Measurements from ENCODE around the gene ASPG. TPM values are rescaled to one million over a fixed set of nuclear protein-coding genes. Genes with fewer than 3 reads are reported as not detected.

The ASPG gene
- total RNA-seq, 8 experiments from 2014 or later, result 0.05 to 1.1 (median 0.25) TPM; not detected in 1

DNA sequence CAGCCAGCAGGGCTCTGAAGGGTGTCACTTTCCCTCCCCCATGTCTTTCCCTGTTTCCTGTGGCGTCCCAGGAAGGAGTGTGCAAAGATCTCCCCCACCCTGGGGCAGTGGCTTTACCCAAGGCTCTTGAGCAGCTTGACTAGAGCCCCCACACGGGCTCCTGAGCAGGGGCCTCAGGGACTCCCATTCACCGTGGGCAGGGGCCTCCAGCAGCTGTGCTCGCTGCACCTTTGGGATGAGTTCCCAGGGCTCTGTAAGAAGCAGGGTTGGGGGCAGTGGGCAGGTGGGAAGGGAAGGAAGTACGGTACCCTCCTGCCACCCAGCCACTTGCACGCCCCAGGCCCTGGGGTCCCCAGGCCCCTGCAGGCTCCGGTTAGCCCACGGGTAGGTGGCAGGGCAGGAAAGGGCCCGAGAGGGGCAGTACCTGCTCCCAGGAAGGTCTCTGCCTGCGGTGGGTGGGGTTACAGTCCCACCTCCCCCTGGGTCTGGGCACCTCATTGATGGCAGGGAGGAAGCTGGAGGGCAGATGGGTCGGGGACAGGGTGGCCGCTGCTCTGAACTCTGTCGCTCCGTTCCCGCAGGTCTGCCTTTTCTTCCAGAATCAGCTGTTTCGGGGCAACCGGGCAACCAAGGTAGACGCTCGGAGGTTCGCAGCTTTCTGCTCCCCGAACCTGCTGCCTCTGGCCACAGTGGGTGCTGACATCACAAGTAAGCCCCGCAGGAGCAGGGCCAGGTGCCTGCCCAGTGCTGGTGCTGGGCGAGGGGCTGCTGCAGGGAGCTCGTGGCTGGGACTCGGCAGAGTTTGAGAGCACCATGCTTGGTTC lies 13.0 kb downstream of the ASPG start:
- in situ Hi-C loops (cut with MboI; ENCODE audit: low pct_unique_long_range_greater_than_20kb in 2 of 9, low sequenced_read_pairs in 9 of 9, unreplicated experiment in 9 of 9), result loop anchor here in 2 of 9 experiments (25.0 kb wide), 1 partner anchor 539 kb away; no protein-coding TSS in a partner anchor
- 0 to 97% (median 88%) methylated on average over 1 to 6 of the region's 25 CpGs; no CpG with 5 or more reads in 5 of the 10 experiments for WGBS, 10 experiments
- no peak overlapping the region for H3K27ac ChIP-seq
- H3K4me3 ChIP-seq, result no peak overlapping the region
- no peak for ATAC-seq (replicated peaks in 6 of 8)
- peaks cover 8 to 15% of the 10 kb centered on the region in 2 donors for H3K4me1 ChIP-seq (replicated peaks in 1 of 2)

DNA sequence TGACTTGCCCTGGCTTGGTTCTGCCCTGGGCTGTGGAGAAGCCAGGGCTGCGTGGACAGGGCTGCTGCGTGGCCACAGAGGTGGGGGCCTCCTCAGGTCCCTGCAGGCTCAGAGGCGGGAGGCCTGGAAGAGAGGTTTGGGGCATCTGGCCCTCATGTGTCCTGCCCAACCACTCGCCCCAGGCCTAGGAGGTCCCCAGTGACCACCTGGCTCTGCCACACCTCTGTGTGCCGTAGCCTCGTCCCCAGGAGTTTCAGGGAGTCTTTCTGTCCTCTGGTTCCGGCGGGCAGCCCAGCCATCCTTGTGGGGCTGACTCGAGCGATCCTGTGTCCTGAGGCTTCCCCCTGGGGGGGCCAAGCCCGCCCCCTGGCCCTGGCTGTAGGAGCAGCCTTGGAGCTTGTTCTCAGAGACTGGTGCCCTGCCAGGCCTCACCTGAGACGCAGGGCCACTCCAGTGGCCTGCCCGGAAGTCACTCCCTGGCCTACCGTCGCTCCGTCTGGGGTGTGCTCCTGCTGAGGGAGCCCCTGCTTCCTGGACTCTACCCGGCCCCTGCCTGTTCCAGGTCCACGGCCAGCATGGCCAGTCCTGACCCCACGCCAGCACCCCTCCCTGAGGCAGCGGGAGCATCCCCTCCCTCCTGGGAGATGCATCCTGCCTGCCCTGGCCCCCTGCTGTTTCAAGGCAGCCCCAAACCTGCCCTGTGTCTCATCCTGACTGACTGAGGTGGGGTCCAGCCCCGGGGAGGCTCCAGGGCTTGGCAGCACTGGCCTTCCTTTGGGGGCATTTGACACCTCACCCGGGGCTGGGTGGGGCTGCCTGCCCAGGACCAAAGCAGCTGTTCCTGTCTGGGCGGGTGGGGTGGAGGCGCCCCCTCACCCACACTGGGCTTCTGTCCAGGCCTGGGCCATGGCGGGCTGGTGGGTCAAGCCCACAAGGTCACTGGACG lies 13.9 kb downstream of the ASPG start:
- 80% methylated on average over 1 of the region's 26 CpGs; no CpG with 5 or more reads in 9 of the 10 experiments for WGBS, 10 experiments
- in situ Hi-C loops (cut with MboI; ENCODE audit: low pct_unique_long_range_greater_than_20kb in 2 of 9, low sequenced_read_pairs in 9 of 9, unreplicated experiment in 9 of 9), result loop anchor here in 2 of 9 experiments (25.0 kb wide), 1 partner anchor 538 kb away; no protein-coding TSS in a partner anchor
- no peak overlapping the region for H3K27ac ChIP-seq
- no peak for ATAC-seq (replicated peaks in 6 of 8)
- peaks cover 7 to 17% of the 10 kb centered on the region in 2 donors for H3K4me1 ChIP-seq (replicated peaks in 1 of 2)
- no peak overlapping the region for H3K4me3 ChIP-seq

DNA sequence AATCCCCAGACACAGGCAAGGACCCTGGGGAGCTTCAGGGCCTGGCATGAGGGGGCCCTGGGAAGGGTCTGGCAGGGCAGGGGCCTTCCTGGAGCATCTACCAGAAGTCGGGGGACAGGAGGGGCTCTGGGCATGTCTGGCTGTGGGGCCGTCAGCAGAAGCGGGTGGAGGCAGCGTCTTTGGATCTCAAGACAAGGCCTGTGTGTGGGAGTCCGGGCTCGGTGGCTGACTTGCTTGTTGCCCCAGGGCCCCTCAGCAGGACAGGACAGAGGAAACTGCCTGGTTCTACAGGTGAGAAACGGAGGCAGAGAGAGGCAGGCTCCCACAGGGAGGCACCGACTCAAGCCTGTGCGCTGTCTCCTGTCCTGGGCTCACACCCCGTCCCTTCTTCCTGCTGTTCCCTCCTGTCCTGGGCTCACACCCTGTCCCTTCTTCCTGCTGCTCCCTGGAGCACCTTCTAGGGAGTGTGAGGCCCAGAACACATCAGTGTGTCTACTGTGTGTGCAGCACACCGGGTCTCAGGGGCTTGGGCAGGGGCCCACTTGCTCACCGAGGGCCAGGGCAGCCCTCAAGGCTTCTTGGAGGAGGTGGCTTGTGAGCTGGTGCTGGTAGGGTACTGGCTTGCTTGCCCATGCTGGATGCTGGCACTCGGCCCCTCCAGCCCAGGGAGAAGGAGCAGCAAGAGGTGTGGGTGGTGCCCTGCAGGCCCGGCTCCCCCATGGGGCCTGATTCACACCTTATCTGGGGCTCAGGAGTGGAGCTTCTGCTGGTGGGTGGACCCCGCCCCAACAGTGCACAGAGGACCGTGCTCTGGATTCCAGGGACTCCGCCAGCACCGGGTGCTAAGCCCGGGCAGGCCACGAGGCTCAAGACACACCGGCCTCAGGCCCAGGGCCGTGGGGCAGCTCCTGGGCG lies 14.9 kb downstream of the ASPG start:
- WGBS, 10 experiments, result 50 to 89% (median 76%) methylated on average over 2 to 3 of the region's 23 CpGs; no CpG with 5 or more reads in 6 of the 10 experiments
- in situ Hi-C loops (cut with MboI; ENCODE audit: low pct_unique_long_range_greater_than_20kb in 2 of 9, low sequenced_read_pairs in 9 of 9, unreplicated experiment in 9 of 9), result no loop called here
- ATAC-seq (replicated peaks in 6 of 8), result no peak

DNA sequence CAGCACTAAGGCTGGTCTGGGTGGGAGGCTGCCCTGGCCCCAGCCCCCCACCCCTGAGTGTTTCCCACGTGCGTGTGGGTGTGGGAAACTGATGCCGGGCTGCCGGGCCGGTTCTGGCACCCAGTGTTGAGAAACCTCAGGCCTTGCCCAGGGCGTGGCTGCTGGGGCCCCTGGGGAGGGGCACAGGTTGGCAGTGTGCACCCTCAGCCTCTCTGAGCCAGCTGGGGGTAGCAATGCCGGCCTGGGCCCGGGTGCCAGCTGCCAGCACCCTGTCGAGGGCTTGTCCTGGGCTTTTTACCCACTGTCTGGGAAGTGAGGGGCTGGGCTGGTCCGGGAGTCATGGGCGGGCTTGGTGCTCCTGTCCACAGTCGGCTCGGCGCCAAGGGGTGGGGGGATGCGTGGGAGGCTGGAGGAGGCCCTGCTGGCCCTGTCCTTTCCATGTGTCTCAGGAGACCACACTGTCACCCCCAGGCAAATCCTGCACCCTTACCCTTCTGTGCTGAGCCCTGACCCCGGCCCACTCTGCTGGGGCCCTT lies 15.7 kb downstream of the ASPG start:
- 91 to 100% methylated on average over 1 to 4 of the region's 16 CpGs; no CpG with 5 or more reads in 8 of the 10 experiments for WGBS, 10 experiments
- Histone ChIP-seq H3K27ac (no peak overlapping the region), H3K4me1 (replicated peaks in 1 of 2) (peaks cover 6 to 13% of the 10 kb centered on the region in 2 donors), H3K4me3 (no peak overlapping the region)
- in situ Hi-C loops (cut with MboI; ENCODE audit: low pct_unique_long_range_greater_than_20kb in 2 of 9, low sequenced_read_pairs in 9 of 9, unreplicated experiment in 9 of 9), result no loop called here
- no peak for ATAC-seq (replicated peaks in 6 of 8)

More for the DNA sequence above, 14.9 kb downstream of the ASPG start:
- H3K4me3 ChIP-seq, result no peak overlapping the region
- no peak overlapping the region for H3K27ac ChIP-seq
- peaks cover 6 to 13% of the 10 kb centered on the region in 2 donors for H3K4me1 ChIP-seq (replicated peaks in 1 of 2)

DNA sequence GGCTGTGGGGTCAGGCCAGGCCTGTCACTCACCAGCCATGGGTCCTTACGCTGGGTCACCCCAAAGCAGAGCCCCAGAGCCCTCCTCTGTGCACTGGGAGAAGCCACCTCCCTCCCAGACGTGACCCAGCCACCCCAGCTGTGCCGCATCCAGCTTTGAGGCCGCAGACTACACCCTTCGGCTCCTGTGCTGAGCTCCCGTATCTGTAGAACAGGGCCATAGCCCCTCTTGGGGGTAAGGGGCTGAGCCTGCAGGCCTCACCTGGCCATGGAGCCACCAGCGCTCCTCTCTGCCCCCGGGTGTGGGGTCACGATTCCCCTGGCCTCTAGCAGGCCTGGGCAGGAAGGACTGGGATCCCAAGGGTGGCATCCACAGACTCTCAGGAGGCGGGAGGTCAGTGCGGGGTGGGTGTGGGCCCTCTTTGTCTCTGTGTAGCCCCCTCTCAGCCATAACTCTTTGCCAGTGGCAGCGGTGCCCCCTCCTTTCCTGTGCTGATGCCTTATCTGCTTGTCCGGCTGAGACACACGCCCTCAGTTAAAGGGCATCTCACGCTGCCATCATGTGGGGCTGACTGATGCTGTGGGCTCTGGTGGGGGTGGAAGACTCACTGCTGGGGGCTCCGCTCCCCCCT lies 16.3 kb downstream of the ASPG start:
- ATAC-seq (replicated peaks in 6 of 8), result no peak
- 20 to 82% (median 50%) methylated on average over 1 to 5 of the region's 16 CpGs; no CpG with 5 or more reads in 6 of the 10 experiments for WGBS, 10 experiments
- H3K4me1 ChIP-seq (replicated peaks in 1 of 2), result peaks cover 6 to 13% of the 10 kb centered on the region in 2 donors
- no peak overlapping the region for H3K4me3 ChIP-seq
- H3K27ac ChIP-seq, result no peak overlapping the region
- in situ Hi-C loops (cut with MboI; ENCODE audit: low pct_unique_long_range_greater_than_20kb in 2 of 9, low sequenced_read_pairs in 9 of 9, unreplicated experiment in 9 of 9), result no loop called here

DNA sequence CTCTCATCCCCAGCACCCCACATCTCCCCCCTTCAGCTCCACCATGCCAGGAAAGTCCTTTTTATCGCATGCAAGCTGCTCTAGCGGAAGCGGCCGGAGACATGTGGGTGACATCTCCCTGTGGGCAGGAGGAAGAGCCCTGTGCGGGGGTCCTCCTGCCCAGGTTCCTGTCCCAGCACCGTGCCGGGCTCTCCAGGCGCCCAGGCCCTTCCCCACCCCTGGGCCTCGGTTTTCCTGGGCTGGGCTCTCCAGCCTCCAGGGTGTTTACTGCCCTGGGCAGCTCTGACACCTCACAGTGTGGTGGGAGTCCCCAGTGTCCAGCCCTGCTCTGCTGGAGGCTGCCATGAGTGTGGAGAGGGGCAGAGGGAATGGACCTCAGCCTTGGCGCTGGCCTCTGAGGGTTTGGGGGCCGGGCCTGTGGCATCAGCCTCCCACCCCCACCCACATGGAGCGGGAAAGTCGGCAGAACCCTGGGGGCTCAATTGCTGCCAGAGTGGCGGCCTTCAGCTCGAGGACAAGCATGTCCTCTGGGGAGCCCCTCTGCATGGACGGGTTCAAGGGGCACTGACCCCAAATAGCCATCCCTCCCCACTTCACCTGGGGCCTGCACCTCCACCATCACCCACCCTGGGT lies 16.9 kb downstream of the ASPG start:
- ATAC-seq (replicated peaks in 6 of 8), result no peak
- no peak overlapping the region for H3K4me3 ChIP-seq
- peaks cover 6 to 13% of the 10 kb centered on the region in 2 donors for H3K4me1 ChIP-seq (replicated peaks in 1 of 2)
- in situ Hi-C loops (cut with MboI; ENCODE audit: low pct_unique_long_range_greater_than_20kb in 2 of 9, low sequenced_read_pairs in 9 of 9, unreplicated experiment in 9 of 9), result no loop called here
- H3K27ac ChIP-seq, result no peak overlapping the region
- WGBS, 10 experiments, result 80 to 100% methylated on average over 1 to 3 of the region's 16 CpGs; no CpG with 5 or more reads in 8 of the 10 experiments

DNA sequence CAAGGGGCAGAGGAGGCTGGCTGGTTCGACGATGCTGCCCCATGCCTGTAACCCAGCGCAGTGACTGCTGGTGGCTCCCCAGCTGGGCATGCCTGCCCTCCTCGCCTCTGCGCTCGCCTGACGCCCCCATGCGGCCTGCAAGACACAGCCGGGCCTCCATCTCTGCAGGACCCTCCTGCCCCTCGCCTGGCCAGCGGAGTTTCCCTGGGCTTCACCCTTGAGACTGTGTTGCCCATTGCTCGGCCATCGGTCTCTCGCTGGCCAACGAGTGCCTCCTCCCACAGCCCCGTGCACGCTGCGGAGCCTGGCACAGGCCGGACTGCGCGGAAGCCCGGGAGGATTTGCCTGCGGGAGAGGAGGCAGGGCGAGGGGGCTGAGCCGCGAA lies 17.6 kb downstream of the ASPG start:
- ATAC-seq (replicated peaks in 6 of 8), result no peak
- 73 to 89% methylated on average over 3 to 5 of the region's 26 CpGs; no CpG with 5 or more reads in 8 of the 10 experiments for WGBS, 10 experiments
- Histone ChIP-seq H3K4me1 (replicated peaks in 1 of 2) (peaks cover 11 to 18% of the 10 kb centered on the region in 2 donors), H3K4me3 (no peak overlapping the region), H3K27ac (no peak overlapping the region)
- in situ Hi-C loops (cut with MboI; ENCODE audit: low pct_unique_long_range_greater_than_20kb in 2 of 9, low sequenced_read_pairs in 9 of 9, unreplicated experiment in 9 of 9), result no loop called here

DNA sequence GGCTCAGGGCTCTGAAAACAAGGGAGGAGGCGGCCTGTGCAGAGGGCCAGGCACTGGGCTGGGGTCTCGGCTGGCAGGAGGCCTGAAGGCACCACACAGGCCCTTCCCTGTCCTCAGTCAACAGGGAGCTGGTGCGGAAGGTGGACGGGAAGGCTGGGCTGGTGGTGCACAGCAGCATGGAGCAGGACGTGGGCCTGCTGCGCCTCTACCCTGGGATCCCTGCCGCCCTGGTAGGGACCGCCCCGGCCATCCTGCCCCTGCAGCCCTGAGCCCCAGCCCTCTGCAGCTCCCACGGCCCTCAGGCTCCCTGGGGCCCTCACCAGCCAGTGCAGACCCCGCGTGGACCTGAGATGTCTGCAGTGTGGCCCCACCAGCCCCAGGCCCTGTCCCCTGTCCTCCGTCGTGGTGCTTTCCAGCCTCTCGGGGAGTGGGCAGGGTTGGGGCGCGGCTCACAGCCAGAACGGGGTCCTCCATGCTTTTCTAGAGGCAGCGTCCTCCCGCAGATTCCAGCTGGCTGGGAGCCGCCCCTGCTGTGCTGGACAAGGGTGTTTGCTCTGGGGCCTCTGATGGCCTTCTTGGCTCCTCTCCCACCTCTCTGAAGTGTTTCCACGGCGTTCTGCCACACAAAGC lies 18.1 kb downstream of the ASPG start:
- ATAC-seq (replicated peaks in 6 of 8), result peak in 1 of 8 experiments; percentile 44
- 60 to 63% methylated on average over 2 to 7 of the region's 23 CpGs; no CpG with 5 or more reads in 8 of the 10 experiments for WGBS, 10 experiments
- no peak overlapping the region for H3K4me3 ChIP-seq
- no peak overlapping the region for H3K27ac ChIP-seq
- H3K4me1 ChIP-seq (replicated peaks in 1 of 2), result peaks cover 16 to 23% of the 10 kb centered on the region in 2 donors
- in situ Hi-C loops (cut with MboI; ENCODE audit: low pct_unique_long_range_greater_than_20kb in 2 of 9, low sequenced_read_pairs in 9 of 9, unreplicated experiment in 9 of 9), result no loop called here

DNA sequence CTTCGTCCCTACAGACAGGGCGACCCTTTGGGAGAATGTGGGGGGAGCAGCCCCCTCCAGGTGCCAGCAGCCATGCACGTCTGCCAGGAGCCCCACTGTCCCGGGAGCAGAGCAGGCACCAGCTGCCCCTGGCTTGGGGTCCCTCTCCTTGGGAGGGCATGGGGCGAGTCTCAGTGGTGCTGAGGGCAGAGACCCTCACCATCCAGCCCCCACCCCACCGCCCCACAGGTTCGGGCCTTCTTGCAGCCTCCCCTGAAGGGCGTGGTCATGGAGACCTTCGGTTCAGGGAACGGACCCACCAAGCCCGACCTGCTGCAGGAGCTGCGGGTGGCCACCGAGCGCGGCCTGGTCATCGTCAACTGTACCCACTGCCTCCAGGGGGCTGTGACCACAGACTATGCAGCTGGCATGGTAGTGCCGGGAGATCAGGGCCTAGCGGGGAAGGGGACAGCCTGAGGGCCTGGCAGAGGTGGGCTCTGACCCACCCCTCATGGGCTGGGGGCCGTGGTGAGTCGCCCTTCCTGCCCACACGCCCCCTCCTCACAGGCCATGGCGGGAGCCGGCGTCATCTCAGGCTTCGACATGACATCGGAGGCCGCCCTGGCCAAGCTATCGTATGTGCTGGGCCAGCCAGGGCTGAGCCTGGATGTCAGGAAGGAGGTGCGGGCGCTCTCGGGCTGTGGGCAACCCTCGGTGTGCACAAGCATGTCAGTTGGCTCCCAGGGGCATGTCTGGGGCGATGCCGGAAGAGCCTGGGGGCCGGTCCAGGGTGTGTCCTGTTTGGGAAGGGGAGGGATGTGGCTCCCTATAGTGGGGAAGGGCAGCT lies 18.8 kb downstream of the ASPG start:
- 95% methylated on average over 18 of the region's 35 CpGs; no CpG with 5 or more reads in 9 of the 10 experiments for WGBS, 10 experiments
- H3K4me1 ChIP-seq (replicated peaks in 1 of 2), result peaks cover 24 to 30% of the 10 kb centered on the region in 2 donors
- no peak overlapping the region for H3K27ac ChIP-seq
- no peak for ATAC-seq (replicated peaks in 6 of 8)
- in situ Hi-C loops (cut with MboI; ENCODE audit: low pct_unique_long_range_greater_than_20kb in 2 of 9, low sequenced_read_pairs in 9 of 9, unreplicated experiment in 9 of 9), result no loop called here
- H3K4me3 ChIP-seq, result no peak overlapping the region

DNA sequence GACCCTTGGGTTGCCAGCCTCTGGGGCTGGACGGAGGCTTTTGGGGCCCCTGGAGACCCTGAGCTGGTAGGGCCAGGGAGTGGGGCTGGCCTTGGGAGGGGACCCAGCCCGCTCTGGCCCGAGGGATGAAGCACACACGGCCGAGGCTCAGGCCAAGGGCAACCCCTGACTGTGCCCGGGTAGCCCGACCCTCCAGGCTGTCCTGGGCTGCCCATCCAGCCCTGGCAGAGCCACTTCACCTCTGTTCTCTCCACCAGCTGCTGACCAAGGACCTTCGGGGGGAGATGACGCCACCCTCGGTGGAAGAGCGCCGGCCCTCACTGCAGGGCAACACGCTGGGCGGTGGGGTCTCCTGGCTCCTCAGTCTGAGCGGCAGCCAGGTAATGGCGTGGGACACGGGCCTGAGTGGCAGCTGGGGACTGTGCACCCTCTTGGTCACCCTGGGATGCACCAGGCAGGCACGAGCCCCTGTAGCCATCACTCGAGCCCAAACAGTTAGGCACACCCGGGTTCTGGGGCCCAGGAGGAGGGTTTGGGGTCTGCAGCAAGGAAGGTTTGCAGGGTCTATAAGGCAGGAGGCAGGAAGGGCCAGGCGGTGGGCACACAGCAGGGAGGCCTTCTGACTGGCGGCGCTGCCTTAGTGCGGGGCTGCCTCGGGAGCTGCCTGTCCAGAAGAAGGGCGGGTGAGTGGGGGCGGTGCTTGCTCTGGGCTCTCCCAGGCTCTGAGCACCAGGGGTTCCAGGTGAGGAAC lies 19.7 kb downstream of the ASPG start:
- Histone ChIP-seq H3K27ac (no peak overlapping the region), H3K4me1 (replicated peaks in 1 of 2) (peaks cover 25 to 28% of the 10 kb centered on the region in 2 donors), H3K4me3 (no peak overlapping the region)
- in situ Hi-C loops (cut with MboI; ENCODE audit: low pct_unique_long_range_greater_than_20kb in 2 of 9, low sequenced_read_pairs in 9 of 9, unreplicated experiment in 9 of 9), result no loop called here
- 45 to 91% (median 70%) methylated on average over 2 to 6 of the region's 27 CpGs; no CpG with 5 or more reads in 7 of the 10 experiments for WGBS, 10 experiments
- ATAC-seq (replicated peaks in 6 of 8), result no peak
